Psoas muscle (tissue), 8 donors: ENCODE data around the gene MYO10. TPM values are rescaled to one million over a fixed set of nuclear protein-coding genes. Genes with fewer than 3 reads are reported as not detected.

ENCODE experiments used
- ATAC-seq, 4 donors: fragments of 200-7000 bp; cut with Tn5 transposase; one replicate each; pipeline ENCODE4 v1.9.1; 2020; ENCODE audit warnings: moderate library complexity in 3 of 4, mild to moderate bottlenecking in 2 of 4
- DNase-seq, 2 donors: peaks; one replicate each; pipeline ENCODE4 v3.0.0-alpha.2; 2020
- H3K27ac ChIP-seq: fragments of 200-600 bp; one replicate; pipeline ENCODE4 v1.8.0; 2022
- H3K27me3 ChIP-seq, 3 donors: fragments of 200-600 bp in 1 of 3; one replicate each; pipeline versions ENCODE4 v1.6.1 to v1.8.0; 2013 to 2022; ENCODE audit warnings: low read length in 2 of 3, mild to moderate bottlenecking in 2 of 3, moderate library complexity in 1 of 3; ENCODE audit not compliant: insufficient read depth in 3 of 3
- H3K36me3 ChIP-seq, 2 donors: fragments of 200-600 bp in 1 of 2; one replicate each; pipeline versions ENCODE4 v1.6.1 to v1.8.0; 2013 to 2022; ENCODE audit warnings: low read depth in 1 of 2, mild to moderate bottlenecking in 1 of 2, moderate library complexity in 1 of 2; ENCODE audit not compliant: insufficient read depth in 1 of 2
- H3K4me1 ChIP-seq: fragments of 200-600 bp; one replicate; pipeline ENCODE4 v1.8.0; 2022
- H3K4me3 ChIP-seq: fragments of 200-600 bp; one replicate; pipeline ENCODE4 v1.8.0; 2022; ENCODE audit warnings: mild to moderate bottlenecking
- H3K9me3 ChIP-seq: fragments of 200-600 bp; one replicate; pipeline ENCODE4 v1.8.0; 2022
- CTCF ChIP-seq: fragments of 200-600 bp; IDR thresholded peaks from one replicate; pipeline ENCODE4 v1.8.0; 2022; ENCODE audit warnings: antibody characterized with exemption
- WGBS, 3 donors: extraction: QIAGEN DNeasy Blood & Tissue Kit; methylation state at CpG; one replicate each; pipeline versions ENCODE4 v1.1.6 to v1.1.7; 2013; 5-methylcytosine and 5-hydroxymethylcytosine counted together
- intact Hi-C, 2 donors: fragments of 100-400 bp; cut with DNase I; formaldehyde crosslinking; loops; one replicate each; pipeline versions ENCODE4 v1.11.0 to v1.14.2; 2022
- polyA plus RNA-seq, 3 donors: library from polyadenylated mRNA; stranded (reverse); fragments of 200-250 nt; gene quantifications; one replicate each; pipeline ENCODE4 v1.2.3, GENCODE V29; 2013
- total RNA-seq, 4 donors: library from RNA; stranded (reverse); fragmentation: NEBNext Ultra II Directional in 2 of 4; extraction: Animal tissue kit (Norgen Biotek cat#: 25700) in 2 of 4; gene quantifications; one replicate each; pipeline versions ENCODE4 v1.2.1 to v1.2.4, GENCODE V29; 2021 to 2023
- donor health status: healthy with polysubstance abuse.
- donor health status: DM: no; HTN: no; CAD: no; lungs with moderate emphysema.
- donor health status: Bipolar disorder and iron deficiency.
- donor health status: healthy.
- donor health status: DM: yes; HTN: yes; CAD: no.
- donor health status: DM: no; HTN: no; CAD: no.
- donor health status: DM: no; HTN: no; CAD: no.
- donor health status: DM: yes; HTN: yes; CAD: no.

The MYO10 gene
- total and polyA plus RNA-seq, 7 donors: 1.8 to 10.9 (median 10.0) TPM

GRCh38 chr5:16866795-16867576, 69.1 kb downstream of the MYO10 start:
- Histone ChIP-seq H3K27ac (no peak overlapping the region), H3K4me3 (no peak overlapping the region), H3K4me1 (no peaks in the 10 kb centered on the region), H3K36me3 (no peaks in the 10 kb centered on the region), H3K9me3 (no peaks in the 10 kb centered on the region), H3K27me3 (no peaks in the 10 kb centered on the region)
- DNase-seq: no peak
- WGBS, 3 donors: 34 to 43% (median 37%) methylated on average over 17 of the region's 17 CpGs
- ATAC-seq: peak in 3 of 4 donors; percentile 55 to 60 (median 59)
- no peak for TF ChIP-seq CTCF
- intact Hi-C loops: no loop called here

GRCh38 chr5:16866273-16866672, 69.8 kb downstream of the MYO10 start:
- intact Hi-C loops: no loop called here
- Histone ChIP-seq H3K4me3 (no peak overlapping the region), H3K27me3 (no peaks in the 10 kb centered on the region), H3K9me3 (no peaks in the 10 kb centered on the region), H3K4me1 (no peaks in the 10 kb centered on the region), H3K36me3 (no peaks in the 10 kb centered on the region), H3K27ac (no peak overlapping the region)
- 86 to 89% (median 89%) methylated on average over 4 of the region's 4 CpGs for WGBS, 3 donors
- no peak for TF ChIP-seq CTCF
- ATAC-seq: no peak
- DNase-seq: no peak

- Histone ChIP-seq H3K4me3 (no peak overlapping the region), H3K27ac (no peak overlapping the region), H3K4me1 (no peaks in the 10 kb centered on the region), H3K27me3 (no peaks in the 10 kb centered on the region), H3K36me3 (no peaks in the 10 kb centered on the region), H3K9me3 (no peaks in the 10 kb centered on the region)
- no peak for TF ChIP-seq CTCF
- ATAC-seq (no peak), DNase-seq (no peak)
- intact Hi-C loops: no loop called here
- WGBS, 3 donors: 37 to 48% (median 47%) methylated on average over 8 of the region's 8 CpGs
Observed at GRCh38 chr5:16865151-16865550, 70.9 kb downstream of the MYO10 start.

- no peak overlapping the region for H3K4me3 ChIP-seq
- intact Hi-C loops: no loop called here
- no peaks in the 10 kb centered on the region for H3K36me3 ChIP-seq
- TF ChIP-seq CTCF: no peak
- H3K4me1 ChIP-seq: no peaks in the 10 kb centered on the region
- DNase-seq: no peak
- no peaks in the 10 kb centered on the region for H3K27me3 ChIP-seq
- WGBS, 3 donors: 43 to 64% (median 51%) methylated on average over 4 of the region's 4 CpGs
- no peak for ATAC-seq
- H3K9me3 ChIP-seq: no peaks in the 10 kb centered on the region
- no peak overlapping the region for H3K27ac ChIP-seq
Observed at GRCh38 chr5:16864631-16865131, 71.4 kb downstream of the MYO10 start.
